ENCODE data around the gene CAB39.

The CAB39 gene

GRCh38 chr2:230864605-230865306, 152.1 kb downstream of the CAB39 start, which contains the start of gene ITM2C:
Gene ITM2C, plus strand, starts transcription at chr2:230864942. Its CDS starts 84 bp downstream, at chr2:230865026.
- peak; percentile 89 for DNase-seq

DNA sequence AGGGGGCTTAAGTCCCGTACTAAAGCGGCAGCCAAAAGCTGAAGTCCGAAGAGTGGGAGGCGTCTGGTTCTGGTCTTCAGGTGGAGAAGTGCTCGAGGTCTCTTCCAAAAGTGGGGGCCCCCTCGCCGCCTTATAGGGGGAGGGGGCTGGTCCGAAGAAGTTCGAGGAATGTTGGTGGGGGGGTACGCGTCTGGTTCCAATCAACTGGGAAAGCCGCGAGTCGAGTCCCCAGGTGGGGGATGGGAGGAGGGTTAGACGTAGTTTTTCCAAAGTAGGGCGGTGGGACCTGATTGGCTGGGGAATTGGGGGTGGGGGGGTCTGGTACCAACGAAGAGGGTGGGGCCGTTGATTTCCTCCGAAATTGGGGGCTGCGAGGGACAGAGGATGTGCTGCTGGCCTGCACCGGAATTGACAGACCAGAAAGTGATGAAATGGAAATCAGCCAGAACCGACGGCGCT, 152.7 kb downstream of the CAB39 start:
- DNase-seq: peak; percentile 67

- DNase-seq: peak; percentile 74
These were observed 153.4 kb downstream of the CAB39 start for GRCh38 chr2:230865766-230866755.

GRCh38 chr2:230866756-230867523, 154.3 kb downstream of the CAB39 start:
- DNase-seq: peak; percentile 63

- no peak for DNase-seq
These were observed 155.7 kb downstream of the CAB39 start for GRCh38 chr2:230868161-230868946.

DNA sequence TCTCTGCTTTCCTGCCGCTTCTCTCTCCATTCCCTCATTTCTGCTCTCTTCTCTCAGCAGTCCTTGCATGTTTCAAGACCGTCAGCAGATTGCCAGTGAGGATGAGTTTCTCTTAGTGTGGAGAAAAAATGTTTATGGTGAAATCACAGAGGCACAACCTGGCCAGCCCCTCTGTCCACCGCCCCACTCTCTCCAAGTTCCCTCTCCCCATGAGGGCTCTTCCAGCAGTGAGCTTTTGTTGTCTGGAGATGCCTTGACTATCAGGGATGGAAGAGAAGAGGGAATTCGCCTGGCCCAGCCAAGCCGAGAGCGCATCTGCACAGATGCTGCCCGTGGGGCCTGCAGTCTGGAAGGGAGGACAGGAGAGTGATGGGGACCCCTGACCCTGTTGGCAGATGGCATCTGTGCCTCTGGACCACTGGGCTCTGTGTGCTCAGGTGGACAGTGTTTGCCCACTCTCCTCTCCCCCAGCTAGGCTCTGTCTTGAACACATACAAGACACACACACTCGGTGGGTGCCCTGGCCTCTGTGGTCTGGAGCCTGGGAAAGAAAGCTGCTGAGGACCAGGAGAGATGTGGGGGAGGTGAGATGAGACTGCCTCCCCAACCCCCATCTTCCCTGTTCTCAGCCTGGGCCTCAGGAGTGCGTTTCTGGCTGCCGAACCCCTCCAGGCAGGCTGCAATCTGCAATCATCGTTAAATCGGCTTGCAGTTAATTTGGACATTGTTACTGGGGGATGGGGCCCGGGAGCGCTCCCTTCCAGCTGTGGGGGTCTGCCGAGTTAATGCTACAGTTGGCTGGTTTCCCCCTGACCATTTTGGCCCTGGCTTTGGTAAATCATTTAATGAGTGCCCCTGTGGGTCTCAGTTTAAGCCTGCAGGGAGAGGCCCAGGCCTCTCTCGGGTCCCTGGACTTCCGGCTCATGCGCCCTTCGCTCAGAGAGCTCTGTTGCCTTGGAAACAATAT, 156.6 kb downstream of the CAB39 start:
- DNase-seq: peak; percentile 67

DNA sequence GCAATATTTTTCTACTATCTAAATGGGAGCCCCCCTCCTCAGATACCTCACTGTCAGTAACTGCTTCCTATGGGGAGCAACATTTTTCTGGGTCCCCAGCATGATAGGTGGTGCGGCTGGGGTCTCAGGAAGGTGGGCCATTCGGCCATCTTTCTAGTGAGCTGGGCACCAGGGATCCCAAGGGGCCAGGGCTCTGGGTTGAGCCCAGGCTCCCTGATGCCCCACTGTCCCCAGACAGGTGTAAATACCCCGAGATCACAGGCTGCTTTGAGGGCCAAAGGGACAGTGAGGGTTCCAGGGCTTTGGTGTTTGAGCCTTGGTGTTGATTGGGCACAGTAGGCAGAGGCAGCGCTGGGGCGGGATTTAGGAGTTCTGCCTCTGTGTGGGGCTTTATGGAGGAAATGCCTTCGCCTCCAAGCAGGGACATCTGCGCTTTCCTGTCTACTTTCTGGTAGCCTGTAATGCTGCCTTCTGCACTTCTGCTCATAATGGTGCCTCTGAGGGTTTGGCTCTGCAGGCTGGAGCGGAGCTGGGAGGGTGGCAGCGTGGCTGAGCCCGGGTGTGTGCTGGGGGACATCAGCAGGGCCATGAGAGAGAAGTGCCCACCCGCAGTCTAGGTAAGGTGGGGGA, 157.4 kb downstream of the CAB39 start:
- no peak for DNase-seq
